IMR-90 (cell line): ENCODE measurements around the gene COX11. TPM values are rescaled to one million over a fixed set of nuclear protein-coding genes. Genes with fewer than 3 reads are reported as not detected.

Experiments
- ATAC-seq: fragments of 200-7000 bp; cut with Tn5 transposase; 2 replicates; pipeline ENCODE4 v1.9.1; 2020; ENCODE audit warnings: low read depth, mild to moderate bottlenecking, moderate library complexity
- BruUV-seq: library from RNA; stranded (reverse); fragments of 400-500 nt; replicated peaks from 2 replicates; lab custom pipeline; 2021; lab: Mats Ljungman, UMichigan
- CTCF ChIA-PET: fragments of 300-600 bp; formaldehyde crosslinking; extraction: SDS; loops from one replicate; lab custom pipeline; 2021; ENCODE audit warnings: antibody characterized with exemption; lab: Yijun Ruan, JAX
- POLR2A ChIA-PET: fragments of 300-600 bp; sonication (Branson Sonifier 250); formaldehyde crosslinking; loops from one replicate; lab custom pipeline; 2022; ENCODE audit warnings: antibody characterized with exemption; ENCODE audit not compliant: unreplicated experiment; lab: Charles Lee
- DNase-seq: peaks from one replicate; pipeline ENCODE4 v3.0.0; 2013
- H2AFZ ChIP-seq: replicated peaks from 2 replicates; pipeline ENCODE3; 2013; ENCODE audit warnings: low read length, mild to moderate bottlenecking; ENCODE audit not compliant: poor library complexity
- H2AK5ac ChIP-seq: 2 replicates; pipeline ENCODE4 v1.6.1; 2013; ENCODE audit warnings: low read depth, low read length, inconsistent platforms
- H2AK9ac ChIP-seq: replicated peaks from 2 replicates; pipeline ENCODE3; 2013; ENCODE audit warnings: mild to moderate bottlenecking, low read depth, low read length, moderate library complexity; ENCODE audit not compliant: poor library complexity
- H2BK120ac ChIP-seq: 2 replicates; pipeline ENCODE4 v1.6.1; 2013; ENCODE audit warnings: low read depth, low read length, inconsistent platforms
- H2BK15ac ChIP-seq: 3 replicates; pipeline ENCODE4 v1.6.1; 2013; ENCODE audit warnings: low read depth, low read length, inconsistent platforms
- H2BK20ac ChIP-seq: 2 replicates; pipeline ENCODE4 v1.6.1; 2013; ENCODE audit warnings: low read depth, mild to moderate bottlenecking, inconsistent platforms, low read length, moderate library complexity
- H2BK5ac ChIP-seq: 2 replicates; pipeline ENCODE4 v1.6.1; 2013; ENCODE audit warnings: mild to moderate bottlenecking, low read depth, low read length, inconsistent platforms; ENCODE audit not compliant: poor library complexity, severe bottlenecking
- H3K14ac ChIP-seq: replicated peaks from 2 replicates; pipeline ENCODE4 v1.6.1; 2013; ENCODE audit warnings: low read depth, low read length, inconsistent platforms
- H3K18ac ChIP-seq: 2 replicates; pipeline ENCODE4 v1.6.1; 2013; ENCODE audit warnings: low read depth, low read length, control low read depth
- H3K23ac ChIP-seq: 2 replicates; pipeline ENCODE4 v1.6.1; 2013; ENCODE audit warnings: low read depth, low read length, inconsistent platforms
- H3K27ac ChIP-seq: 2 replicates; pipeline ENCODE4 v1.5.1; 2013; ENCODE audit warnings: mild to moderate bottlenecking, control low read depth, low read length; ENCODE audit not compliant: insufficient read depth
- H3K27me3 ChIP-seq: 2 replicates; pipeline ENCODE4 v1.6.1; 2013; ENCODE audit warnings: low read length; ENCODE audit not compliant: control insufficient read depth, insufficient read depth
- H3K36me3 ChIP-seq: 2 replicates; pipeline ENCODE4 v1.6.1; 2013; ENCODE audit warnings: low read length, mixed read lengths; ENCODE audit not compliant: control insufficient read depth, insufficient read depth
- H3K4ac ChIP-seq: 2 replicates; pipeline ENCODE4 v1.6.1; 2013; ENCODE audit warnings: low read depth, low read length, inconsistent platforms
- H3K4me1 ChIP-seq: 2 replicates; pipeline ENCODE4 v1.6.1; 2013; ENCODE audit warnings: low read length, mixed read lengths; ENCODE audit not compliant: control insufficient read depth, insufficient read depth
- H3K4me2 ChIP-seq: 2 replicates; pipeline ENCODE4 v1.6.1; 2013; ENCODE audit warnings: low read depth, mild to moderate bottlenecking, control low read depth, low read length, moderate library complexity
- H3K4me3 ChIP-seq: 2 replicates; pipeline ENCODE4 v1.5.1; 2013; ENCODE audit warnings: low read depth, mild to moderate bottlenecking, control low read depth, low read length, moderate library complexity; ENCODE audit not compliant: insufficient read depth
- H3K56ac ChIP-seq: 2 replicates; pipeline ENCODE4 v1.6.1; 2013; ENCODE audit warnings: low read length, inconsistent platforms; ENCODE audit not compliant: insufficient read depth; ENCODE audit errors: extremely low read depth
- H3K79me1 ChIP-seq, 2 experiments: 2 replicates each; pipeline ENCODE4 v1.6.1; 2013; ENCODE audit warnings: low read length in 2 of 2, inconsistent platforms in 1 of 2, low read depth in 1 of 2
- H3K9ac ChIP-seq: 2 replicates; pipeline ENCODE4 v1.6.1; 2013; ENCODE audit warnings: low read depth, low read length, control low read depth
- H3K9me1 ChIP-seq: 2 replicates; pipeline ENCODE4 v1.6.1; 2013; ENCODE audit warnings: low read length, inconsistent platforms; ENCODE audit not compliant: insufficient read depth
- H3K9me3 ChIP-seq: 2 replicates; pipeline ENCODE4 v1.6.1; 2013; ENCODE audit warnings: low read length; ENCODE audit not compliant: control insufficient read depth, insufficient read depth
- H4K20me1 ChIP-seq: 2 replicates; pipeline ENCODE4 v1.6.1; 2013; ENCODE audit warnings: low read length, inconsistent platforms; ENCODE audit not compliant: insufficient read depth
- H4K5ac ChIP-seq: 2 replicates; pipeline ENCODE4 v1.6.1; 2013; ENCODE audit warnings: mild to moderate bottlenecking, low read depth, low read length, control low read depth
- H4K8ac ChIP-seq, 2 experiments: 2 replicates each; pipeline ENCODE4 v1.6.1; 2013; ENCODE audit warnings: low read depth in 2 of 2, low read length in 2 of 2, control low read depth in 1 of 2, inconsistent platforms in 1 of 2
- H4K91ac ChIP-seq: 2 replicates; pipeline ENCODE4 v1.6.1; 2013; ENCODE audit warnings: low read depth, low read length, inconsistent platforms; ENCODE audit not compliant: insufficient read depth
- BHLHE40 ChIP-seq: fragments of 150-350 bp; IDR thresholded peaks from 2 replicates; pipeline ENCODE4 v1.6.1; 2016; ENCODE audit warnings: mild to moderate bottlenecking, low read depth, low read length
- CEBPB ChIP-seq: IDR thresholded peaks from 2 replicates; pipeline ENCODE4 v1.6.1; 2012; ENCODE audit warnings: low read depth, low read length, improper control_type of control experiment
- CHD1 ChIP-seq: IDR thresholded peaks from 2 replicates; pipeline ENCODE4 v1.6.1; 2012; ENCODE audit warnings: low read depth, low read length, improper control_type of control experiment
- CTCF ChIP-seq: conservative IDR thresholded peaks from 2 replicates; pipeline ENCODE4 v1.5.1; 2012; ENCODE audit warnings: mild to moderate bottlenecking, low read depth, low read length, improper control_type of control experiment
- ELK1 ChIP-seq: fragments of 150-350 bp; IDR thresholded peaks from 2 replicates; pipeline ENCODE4 v1.6.1; 2016; ENCODE audit warnings: low read depth, mild to moderate bottlenecking, low read length, moderate library complexity, borderline replicate concordance
- FOS ChIP-seq: fragments of 150-350 bp; IDR thresholded peaks from 2 replicates; pipeline ENCODE4 v1.6.1; 2016; ENCODE audit warnings: low read depth, low read length
- MAFK ChIP-seq: IDR thresholded peaks from 2 replicates; pipeline ENCODE4 v1.6.1; 2012; ENCODE audit warnings: low read depth, low read length, improper control_type of control experiment
- MXI1 ChIP-seq: IDR thresholded peaks from 2 replicates; pipeline ENCODE4 v1.6.1; 2012; ENCODE audit warnings: low read depth, mild to moderate bottlenecking, low read length, moderate library complexity, borderline replicate concordance
- NFE2L2 ChIP-seq: fragments of 150-350 bp; IDR thresholded peaks from 2 replicates; pipeline ENCODE4 v1.6.1; 2016; ENCODE audit warnings: low read depth, mild to moderate bottlenecking, low read length
- POLR2A ChIP-seq: IDR thresholded peaks from 2 replicates; pipeline ENCODE4 v1.6.1; 2012; ENCODE audit warnings: mild to moderate bottlenecking, low read depth, low read length
- RCOR1 ChIP-seq: IDR thresholded peaks from 2 replicates; pipeline ENCODE4 v1.6.1; 2012; ENCODE audit warnings: mild to moderate bottlenecking, low read length, improper control_type of control experiment; ENCODE audit not compliant: insufficient replicate concordance
- RFX5 ChIP-seq: IDR thresholded peaks from 2 replicates; pipeline ENCODE4 v1.8.0; 2012; ENCODE audit warnings: low read depth, mild to moderate bottlenecking, low read length, moderate library complexity
- SMC3 ChIP-seq: fragments of 150-350 bp; IDR thresholded peaks from 2 replicates; pipeline ENCODE4 v1.6.1; 2016; ENCODE audit warnings: low read depth, mild to moderate bottlenecking, antibody characterized with exemption, low read length, moderate library complexity
- USF2 ChIP-seq: fragments of 150-350 bp; IDR thresholded peaks from 2 replicates; pipeline ENCODE4 v1.6.1; 2017; ENCODE audit warnings: mild to moderate bottlenecking, antibody characterized with exemption, low read length, low read depth
- WGBS, 2 experiments: methylation state at CpG; one replicate each; pipeline versions ENCODE4 v1.1.5 to v1.1.7; 2013; ENCODE audit warnings: missing lambda C conversion rate in 2 of 2; ENCODE audit not compliant: insufficient read length in 1 of 2; ENCODE audit errors: extremely low coverage in 2 of 2; 5-methylcytosine and 5-hydroxymethylcytosine counted together
- dilution Hi-C: fragments of 300-500 bp; cut with HindIII; formaldehyde crosslinking; loops from one replicate; pipeline ENCODE4 v1.14.3; 2018; ENCODE audit warnings: low sequenced_read_pairs; ENCODE audit not compliant: unreplicated experiment
- in situ Hi-C: fragments of 300-500 bp; cut with MboI; formaldehyde crosslinking; loops from 3 replicates; pipeline ENCODE4 v1.14.3; 2019; ENCODE audit warnings: low sequenced_read_pairs, inconsistent platforms, mixed read lengths
- intact Hi-C: fragments of 100-400 bp; cut with micrococcal nuclease; formaldehyde crosslinking; loops from 2 replicates; pipeline ENCODE4 v1.10.0; 2022
- polyA plus RNA-seq, 3 experiments: library from polyadenylated mRNA; depleted of rRNA; stranded (reverse); fragments of >200 nt; gene quantifications; 2 replicates each; pipeline ENCODE4 v1.2.3, GENCODE V29; 2012; ENCODE audit warnings: low replicate concordance in 1 of 3
- total RNA-seq: library from RNA; depleted of rRNA; stranded (reverse); fragments of >200 nt; gene quantifications from 2 replicates; pipeline ENCODE4 v1.2.3, GENCODE V29; 2012

Gene COX11
- total and polyA plus RNA-seq, 2 of the 4 experiments (the other 2 are of a cell fraction) = 23.6 to 29.4 TPM

GRCh38 chr17:54920819-54921218 lies 47.6 kb downstream of the COX11 start:
- Histone ChIP-seq H2AFZ (no peak overlapping the region), H2BK15ac (no peak overlapping the region), H2BK120ac (no peak overlapping the region), H3K9me1 (no peaks in the 10 kb centered on the region), H3K9me3 (no peaks in the 10 kb centered on the region), H2AK5ac (no peak overlapping the region), H2AK9ac (no peak overlapping the region), H3K27ac (no peak overlapping the region), H2BK20ac (no peak overlapping the region), H3K56ac (no peak overlapping the region), H3K14ac (no peak overlapping the region), H4K91ac (no peak overlapping the region), H3K23ac (no peak overlapping the region), H3K9ac (no peak overlapping the region), H3K4ac (no peak overlapping the region), H3K36me3 (peaks cover 1% of the 10 kb centered on the region; the same call in 1 of the 2 replicates), H4K5ac (no peak overlapping the region), H3K27me3 (no peaks in the 10 kb centered on the region), H3K4me1 (no peaks in the 10 kb centered on the region), H4K20me1 (no peaks in the 10 kb centered on the region), H3K4me3 (no peak overlapping the region), H3K18ac (no peak overlapping the region), H2BK5ac (no peak overlapping the region), H4K8ac (no peak overlapping the region), H3K4me2 (no peak overlapping the region), H3K79me1 (no peaks in the 10 kb centered on the region)
- intact Hi-C loops = no loop called here
- ChIA-PET CTCF (no interaction called here), POLR2A (no interaction called here)
- in situ Hi-C loops = no loop called here
- BruUV-seq = no TSS peak
- dilution Hi-C loops = no loop called here
- no CpG with 5 or more reads among the region's 6 CpGs for WGBS, 2 experiments
- DNase-seq = no peak
- TF ChIP-seq MXI1 (no peak), POLR2A (no peak), CEBPB (no peak), ELK1 (no peak), CHD1 (no peak), USF2 (no peak), MAFK (no peak), RCOR1 (no peak), BHLHE40 (no peak), CTCF (no peak), FOS (no peak), SMC3 (no peak), RFX5 (no peak), NFE2L2 (no peak)
- no peak for ATAC-seq
